T-helper 22 cell (primary cell): ENCODE results near the gene CCDC106.

Experiments
- DNase-seq: peaks from one replicate; pipeline ENCODE4 v3.0.0-alpha.2; 2020; ENCODE audit warnings: low read depth

Gene CCDC106

GRCh38 chr19:55652311-55653128 lies 4.5 kb downstream of the CCDC106 start:
- DNase-seq: no peak

GRCh38 chr19:55653651-55654322 lies 5.8 kb downstream of the CCDC106 start:
- DNase-seq: peak; percentile 99

GRCh38 chr19:55654323-55654867 lies 6.4 kb downstream of the CCDC106 start:
- DNase-seq: peak; percentile 99

GRCh38 chr19:55654868-55655647 lies 7.0 kb downstream of the CCDC106 start, which contains the start of gene U2AF2:
Gene U2AF2 (plus strand): TSS chr19:55655035. CDS start chr19:55655105, 70 bp downstream.
- peak; percentile 92 for DNase-seq

GRCh38 chr19:55655648-55656040 lies 7.6 kb downstream of the CCDC106 start:
- DNase-seq: no peak

- no peak for DNase-seq
These were observed 8.5 kb downstream of the CCDC106 start for GRCh38 chr19:55656552-55656951.

- no peak for DNase-seq
These were observed 9.2 kb downstream of the CCDC106 start for GRCh38 chr19:55656988-55657747.

GRCh38 chr19:55658846-55659459 lies 10.9 kb downstream of the CCDC106 start:
- DNase-seq: no peak

- DNase-seq: no peak
These were observed 11.8 kb downstream of the CCDC106 start for GRCh38 chr19:55659822-55660221.

- no peak for DNase-seq
These were observed 12.4 kb downstream of the CCDC106 start for GRCh38 chr19:55660404-55660803.

GRCh38 chr19:55660991-55661390 lies 13.0 kb downstream of the CCDC106 start:
- no peak for DNase-seq

GRCh38 chr19:55661826-55662225 lies 13.8 kb downstream of the CCDC106 start:
- DNase-seq: no peak

GRCh38 chr19:55663846-55664536 lies 16.0 kb downstream of the CCDC106 start:
- no peak for DNase-seq

- DNase-seq: no peak
These were observed 18.5 kb downstream of the CCDC106 start for GRCh38 chr19:55666343-55667005.

GRCh38 chr19:55667006-55667381 lies 19.0 kb downstream of the CCDC106 start:
- no peak for DNase-seq

- no peak for DNase-seq
These were observed 19.5 kb downstream of the CCDC106 start for GRCh38 chr19:55667511-55667910.

GRCh38 chr19:55667958-55668357 lies 19.9 kb downstream of the CCDC106 start:
- DNase-seq: no peak

- DNase-seq: no peak
These were observed 20.8 kb downstream of the CCDC106 start for GRCh38 chr19:55668603-55669348.
